ENCODE results near the gene KDM1A. TPM values are rescaled to one million over a fixed set of nuclear protein-coding genes. Genes with fewer than 3 reads are reported as not detected.

The KDM1A gene
- polyA plus RNA-seq, 2 of the 4 experiments (the other 2 are of a cell fraction) = 66.4 to 80.3 TPM

GRCh38 chr1:23132033-23132432 lies 112.8 kb downstream of the KDM1A start:
- no peak for FAIRE-seq

More at GRCh38 chr1:23132033-23132432, 112.8 kb downstream of the KDM1A start:
- ATAC-seq (no peak), DNase-seq (ENCODE audit: low read depth in 1 of 2, low spot score in 1 of 2) (no peak)
- no peak overlapping the region for H3K27ac ChIP-seq
- no peak for TF ChIP-seq HEYL (CRISPR knock-in tag; IDR thresholded peaks at IDR 0.05)
- no peak for TF ChIP-seq HMGXB4 (CRISPR knock-in tag; IDR thresholded peaks at IDR 0.05; ENCODE audit: borderline replicate concordance)
- no peak for TF ChIP-seq NPAS2 (CRISPR knock-in tag; IDR thresholded peaks at IDR 0.05; ENCODE audit: borderline replicate concordance)
- TF ChIP-seq TP53 (CRISPR knock-in tag; IDR thresholded peaks at IDR 0.05) = no peak
- no peak for TF ChIP-seq ELK1 (IDR thresholded peaks at IDR 0.05; ENCODE audit: low read depth, low read length)
- no peak for TF ChIP-seq MAZ (IDR thresholded peaks at IDR 0.05; ENCODE audit: borderline replicate concordance, low read depth, low read length)
- TF ChIP-seq, protein P1, sequence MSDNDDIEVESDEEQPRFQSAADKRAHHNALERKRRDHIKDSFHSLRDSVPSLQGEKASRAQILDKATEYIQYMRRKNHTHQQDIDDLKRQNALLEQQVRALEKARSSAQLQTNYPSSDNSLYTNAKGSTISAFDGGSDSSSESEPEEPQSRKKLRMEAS (IDR thresholded peaks at IDR 0.05) = no peak
- TF ChIP-seq, protein P2, sequence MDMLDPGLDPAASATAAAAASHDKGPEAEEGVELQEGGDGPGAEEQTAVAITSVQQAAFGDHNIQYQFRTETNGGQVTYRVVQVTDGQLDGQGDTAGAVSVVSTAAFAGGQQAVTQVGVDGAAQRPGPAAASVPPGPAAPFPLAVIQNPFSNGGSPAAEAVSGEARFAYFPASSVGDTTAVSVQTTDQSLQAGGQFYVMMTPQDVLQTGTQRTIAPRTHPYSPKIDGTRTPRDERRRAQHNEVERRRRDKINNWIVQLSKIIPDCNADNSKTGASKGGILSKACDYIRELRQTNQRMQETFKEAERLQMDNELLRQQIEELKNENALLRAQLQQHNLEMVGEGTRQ (IDR thresholded peaks at IDR 0.05) = no peak
- H3K9me3 ChIP-seq = no peaks in the 10 kb centered on the region
- H3K4me1 ChIP-seq = peaks cover 25% of the 10 kb centered on the region; the same call in 2 of the 3 replicates
- POLR2A ChIA-PET = interaction anchor here (1.0 kb wide), 1 partner anchor 13 kb away, joined by 4 read pairs; no protein-coding TSS in a partner anchor
- WGBS (ENCODE audit: missing lambda C conversion rate) = 45% methylated on average over 1 of the region's 1 CpG
- H3K4me3 ChIP-seq = no peak overlapping the region
- no peak overlapping the region for H3K4me2 ChIP-seq
- CTCF ChIA-PET = interaction anchor here (0.9 to 1.6 kb wide), 4 partner anchors 11 to 27 kb away, joined by 3 to 6 read pairs (median 4); no protein-coding TSS in a partner anchor

Small RNA genes within 50 kb of the gene (small RNA-seq; reads per million reads assigned to genes)
- gene MIR3115 (0 to 3.7 (median 2.5) reads per million in 6 experiments), gene MIR4419A (0 reads per million in 6 experiments)

Other genes starting within 250 kb of the KDM1A start
- not detected in 2 replicates for gene LACTBL1, start 46.6 kb upstream of the KDM1A start, polyA plus RNA-seq (2011; rRNA removed)
- gene LACTBL1, start 46.6 kb upstream of the KDM1A start, polyA plus RNA-seq (2017; fragmentation: RNase III; extraction: RNeasy Plus Mini Kit Qiagen cat#74134 plus additional on column Dnase treatment) = not detected in 3 replicates
- gene TEX46, start 3.6 kb upstream of the KDM1A start, polyA plus RNA-seq (2011; rRNA removed) = not detected in 2 replicates
- gene TEX46, start 3.6 kb upstream of the KDM1A start, polyA plus RNA-seq (2017; fragmentation: RNase III; extraction: RNeasy Plus Mini Kit Qiagen cat#74134 plus additional on column Dnase treatment) = not detected in 3 replicates
- gene LUZP1, start 149.4 kb downstream of the KDM1A start, polyA plus RNA-seq (2011; rRNA removed) = 18.3 and 26.2 TPM in 2 replicates
- gene LUZP1, start 149.4 kb downstream of the KDM1A start, polyA plus RNA-seq (2017; fragmentation: RNase III; extraction: RNeasy Plus Mini Kit Qiagen cat#74134 plus additional on column Dnase treatment) = 17.9 to 18.2 TPM (median 18.0 TPM) in 3 replicates
- 8.5 and 11.2 TPM in 2 replicates for gene HTR1D, start 198.0 kb downstream of the KDM1A start, polyA plus RNA-seq (2011; rRNA removed)
- gene HTR1D, start 198.0 kb downstream of the KDM1A start, polyA plus RNA-seq (2017; fragmentation: RNase III; extraction: RNeasy Plus Mini Kit Qiagen cat#74134 plus additional on column Dnase treatment) = 7.5 to 11.4 TPM (median 9.4 TPM) in 3 replicates

All from A549 (cell line).